GM06990 (cell line): Measurements from ENCODE around the gene AK3.
"Not testable (repeated sequence)": the region's sequence is repeated elsewhere in the genome, so short reads cannot be mapped to it uniquely, and the experiment has no call there.

Experiments
- DNase-seq: peaks from one replicate; pipeline ENCODE4 v3.0.0-alpha.2; 2011; ENCODE audit not compliant: insufficient read length; ENCODE audit errors: extremely low read depth
- H3K27me3 ChIP-seq: replicated peaks from 2 replicates; pipeline ENCODE4 v1.6.0; 2011; ENCODE audit warnings: low read length; ENCODE audit not compliant: control insufficient read depth, insufficient read depth
- H3K36me3 ChIP-seq: 2 replicates; pipeline ENCODE4 v1.5.1; 2011; ENCODE audit warnings: low read length; ENCODE audit not compliant: control insufficient read depth, insufficient read depth
- H3K4me3 ChIP-seq: replicated peaks from 2 replicates; pipeline ENCODE4 v1.5.1; 2011; ENCODE audit warnings: low read depth, mild to moderate bottlenecking, control low read depth, low read length
- TF ChIP-seq, protein P1 (sequence below): IDR thresholded peaks from 2 replicates; pipeline ENCODE4 v1.5.1; 2011; ENCODE audit warnings: low read length, control low read depth, mild to moderate bottlenecking, inconsistent platforms; ENCODE audit not compliant: insufficient read depth, poor library complexity, severe bottlenecking

Gene AK3

DNA sequence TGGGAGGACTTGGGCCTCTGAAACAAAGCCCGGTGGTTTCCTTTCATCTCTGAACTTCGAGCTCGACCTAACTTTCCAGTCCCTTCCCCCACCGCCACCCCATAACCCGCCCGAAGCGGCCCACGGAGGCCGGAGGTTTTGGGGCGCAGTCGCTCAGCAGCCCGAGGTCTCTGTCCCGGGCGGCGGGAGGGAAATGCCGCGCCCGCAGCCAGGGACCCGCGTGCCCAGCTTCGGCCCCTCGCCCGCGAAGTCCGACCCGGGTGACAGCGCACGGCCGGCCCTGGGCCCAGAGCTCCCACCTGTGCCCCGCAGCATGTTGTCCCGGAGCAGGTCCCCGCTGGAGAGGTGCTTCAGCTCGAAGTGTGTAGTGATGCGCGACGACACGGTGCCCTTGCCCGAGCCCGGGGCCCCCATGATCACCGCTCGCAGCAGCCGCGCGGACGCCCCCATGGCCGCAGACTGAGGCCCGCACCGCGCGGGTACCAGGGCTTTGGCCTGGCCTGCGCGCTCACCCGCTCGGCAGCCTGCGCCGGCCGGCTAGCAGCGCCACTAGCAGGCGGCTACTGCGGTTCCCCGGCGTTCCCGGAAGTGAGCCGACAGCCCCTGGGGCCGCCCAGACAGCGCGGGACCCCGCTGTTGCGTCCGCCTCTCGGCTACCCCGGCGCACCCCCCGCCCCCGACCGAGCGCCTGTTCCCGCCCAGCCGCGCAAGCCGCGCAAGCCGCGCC is at the start of gene AK3:
AK3 (minus strand) TSS at position 565 of the 727 bp plus-strand sequence; CDS start at position 450, 115 bp downstream.
- Histone ChIP-seq H3K4me3 (peak within 1 kb of the TSS; percentile 87), H3K36me3 (no peaks in the 10 kb centered on the region), H3K27me3 (no peaks in the 10 kb centered on the region)
- DNase-seq = peak; percentile 93
- TF ChIP-seq, protein P1, sequence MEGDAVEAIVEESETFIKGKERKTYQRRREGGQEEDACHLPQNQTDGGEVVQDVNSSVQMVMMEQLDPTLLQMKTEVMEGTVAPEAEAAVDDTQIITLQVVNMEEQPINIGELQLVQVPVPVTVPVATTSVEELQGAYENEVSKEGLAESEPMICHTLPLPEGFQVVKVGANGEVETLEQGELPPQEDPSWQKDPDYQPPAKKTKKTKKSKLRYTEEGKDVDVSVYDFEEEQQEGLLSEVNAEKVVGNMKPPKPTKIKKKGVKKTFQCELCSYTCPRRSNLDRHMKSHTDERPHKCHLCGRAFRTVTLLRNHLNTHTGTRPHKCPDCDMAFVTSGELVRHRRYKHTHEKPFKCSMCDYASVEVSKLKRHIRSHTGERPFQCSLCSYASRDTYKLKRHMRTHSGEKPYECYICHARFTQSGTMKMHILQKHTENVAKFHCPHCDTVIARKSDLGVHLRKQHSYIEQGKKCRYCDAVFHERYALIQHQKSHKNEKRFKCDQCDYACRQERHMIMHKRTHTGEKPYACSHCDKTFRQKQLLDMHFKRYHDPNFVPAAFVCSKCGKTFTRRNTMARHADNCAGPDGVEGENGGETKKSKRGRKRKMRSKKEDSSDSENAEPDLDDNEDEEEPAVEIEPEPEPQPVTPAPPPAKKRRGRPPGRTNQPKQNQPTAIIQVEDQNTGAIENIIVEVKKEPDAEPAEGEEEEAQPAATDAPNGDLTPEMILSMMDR = peak; percentile 19

DNA sequence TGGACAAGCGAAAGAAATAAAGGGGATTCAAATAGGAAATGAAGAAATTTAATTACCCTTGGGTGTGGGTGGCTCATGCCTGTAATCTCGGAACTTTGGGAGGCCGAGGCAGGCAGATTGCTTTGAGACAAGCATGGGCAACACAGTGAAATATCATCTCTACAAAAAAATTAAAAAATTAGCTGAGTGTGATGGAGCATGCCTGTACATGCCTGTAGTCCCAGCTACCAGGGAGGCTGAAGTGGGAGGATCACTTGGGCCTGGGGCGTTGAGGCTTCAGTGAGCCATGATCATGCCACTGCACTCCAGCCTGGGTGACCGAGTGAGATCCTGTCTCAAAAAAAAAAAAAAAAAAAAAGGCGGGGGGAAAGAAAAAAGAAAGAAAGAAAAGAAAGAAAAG is 47.7 kb upstream of the AK3 start:
- Histone ChIP-seq H3K36me3 (no peaks in the 10 kb centered on the region), H3K27me3 (no peaks in the 10 kb centered on the region), H3K4me3 (no peak overlapping the region)
- TF ChIP-seq, protein P1 = no peak
- DNase-seq = no peak

DNA sequence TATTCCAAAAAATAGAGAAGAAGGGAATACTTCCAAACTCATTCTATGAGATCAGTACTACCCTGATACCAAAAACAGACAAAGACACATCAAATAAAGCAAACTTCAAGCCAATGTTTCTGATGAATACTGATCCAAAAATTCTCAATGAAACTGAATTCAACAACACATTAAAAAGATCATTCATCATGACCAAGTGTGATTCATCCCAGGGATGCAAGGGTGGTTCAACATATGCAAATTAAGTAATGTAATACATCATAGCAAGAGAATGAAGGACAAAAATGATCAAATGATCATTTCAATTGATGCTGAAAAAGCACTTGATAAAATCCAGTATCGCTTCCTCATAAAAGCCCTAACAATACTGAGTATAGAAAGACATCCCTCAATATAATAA is 46.9 kb upstream of the AK3 start:
- H3K36me3 ChIP-seq = no peaks in the 10 kb centered on the region
- no peak for DNase-seq
- TF ChIP-seq, protein P1 = no peak
- no peak overlapping the region for H3K4me3 ChIP-seq
- no peaks in the 10 kb centered on the region for H3K27me3 ChIP-seq

DNA sequence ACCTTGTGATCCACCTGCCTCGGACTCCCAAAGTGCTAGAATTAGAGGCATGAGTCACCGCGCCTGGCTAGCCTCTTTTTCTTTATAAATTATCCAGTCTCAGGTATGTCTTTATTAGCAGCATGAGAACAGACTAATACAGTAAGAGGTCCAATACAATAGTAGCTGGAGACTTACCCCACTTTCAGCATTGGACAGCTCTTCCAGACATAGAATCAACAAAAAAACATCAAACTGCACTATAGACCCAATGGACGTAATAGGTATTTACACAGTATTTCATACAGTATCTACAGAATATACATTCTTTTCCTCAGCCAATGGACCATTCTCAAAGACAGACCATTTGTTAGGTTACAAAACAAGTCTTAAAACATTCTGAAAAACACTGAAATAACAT is 45.6 kb upstream of the AK3 start:
- no peak for DNase-seq
- Histone ChIP-seq H3K4me3 (no peak overlapping the region), H3K36me3 (no peaks in the 10 kb centered on the region), H3K27me3 (no peaks in the 10 kb centered on the region)
- TF ChIP-seq, protein P1 = no peak

DNA sequence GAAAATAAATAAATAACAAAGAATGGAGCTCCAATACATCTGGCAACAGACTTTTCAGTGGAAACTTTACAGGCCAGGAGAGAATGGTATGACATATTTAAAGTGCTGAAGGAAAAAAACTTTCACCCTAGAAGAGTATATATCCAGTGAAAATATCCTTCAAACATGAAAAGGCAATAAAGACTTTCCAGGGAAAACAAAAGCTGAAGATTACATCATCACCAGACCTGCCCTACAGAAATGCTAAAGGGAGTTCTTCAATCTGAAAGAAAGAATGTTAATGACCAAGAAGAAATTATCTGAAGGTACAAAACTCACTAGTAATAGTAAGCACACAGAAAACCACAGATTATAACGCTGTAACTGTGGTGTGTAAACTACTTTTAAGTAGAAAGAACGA is 43.4 kb upstream of the AK3 start:
- Histone ChIP-seq H3K36me3 (no peaks in the 10 kb centered on the region), H3K4me3 (no peak overlapping the region), H3K27me3 (no peaks in the 10 kb centered on the region)
- no peak for DNase-seq
- TF ChIP-seq, protein P1 = no peak

DNA sequence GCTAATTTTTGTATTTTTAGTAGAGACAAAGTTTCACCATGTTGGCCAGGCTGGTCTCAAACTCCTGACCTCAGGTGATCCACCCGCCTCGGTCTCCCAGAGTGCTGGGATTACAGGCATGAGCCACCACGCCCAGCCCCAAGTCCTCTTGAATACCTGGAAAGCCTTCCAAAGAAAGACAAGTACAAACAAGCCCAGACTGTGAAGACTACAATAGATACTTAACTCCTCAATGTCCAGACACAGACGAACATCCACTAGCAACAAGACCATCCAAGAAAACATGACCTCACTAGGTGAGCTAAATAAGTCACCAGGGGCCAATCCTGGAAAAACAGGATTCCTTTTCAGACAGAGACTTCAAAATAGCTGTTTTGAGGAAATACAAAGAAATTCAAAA is 42.2 kb upstream of the AK3 start:
- H3K36me3 ChIP-seq, H3K4me3 ChIP-seq, H3K27me3 ChIP-seq, DNase-seq: not testable (repeated sequence)
